Measurements from ENCODE around the gene HDAC8.

Gene HDAC8

DNA sequence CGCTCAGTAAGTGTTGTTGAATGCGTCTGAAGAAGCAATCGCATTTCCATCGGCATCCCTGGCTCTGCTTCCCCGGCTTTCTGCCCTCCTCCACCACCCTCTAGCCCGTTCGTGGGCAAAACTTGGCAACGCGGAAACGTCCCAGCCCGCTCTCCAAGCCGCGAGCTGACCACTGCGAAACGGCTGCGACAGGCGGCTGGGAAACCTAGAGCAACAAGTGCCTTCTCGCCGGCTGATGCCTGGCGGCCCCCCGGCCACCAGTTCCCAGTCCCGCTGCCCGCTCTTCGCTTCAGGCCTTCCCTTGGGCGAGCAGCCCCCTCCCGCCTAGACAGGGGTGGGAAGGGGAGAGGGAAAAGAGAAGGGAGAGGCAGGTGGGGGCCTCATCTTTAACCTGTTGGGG lies 267.8 kb downstream of the HDAC8 start:
- no peaks in the 10 kb centered on the region for H3K36me3 ChIP-seq (ENCODE audit: control insufficient read depth in 1 of 2, insufficient read depth in 2 of 2, low read depth in 1 of 2, low read length in 2 of 2)
- no peak overlapping the region for H3K23ac ChIP-seq (ENCODE audit: low read length in 2 of 2)
- H3K27me3 ChIP-seq (ENCODE audit: control insufficient read depth in 1 of 2, insufficient read depth in 1 of 2, low read length in 2 of 2): peaks cover 73 to 92% of the 10 kb centered on the region in 2 experiments
- H3K9ac ChIP-seq (ENCODE audit: low read length): no peak overlapping the region
- H2BK12ac ChIP-seq (ENCODE audit: low read length in 2 of 2): no peak overlapping the region
- no peak overlapping the region for H2BK5ac ChIP-seq (ENCODE audit: low read depth, low read length, poor library complexity, severe bottlenecking)
- H3K9me3 ChIP-seq (ENCODE audit: control insufficient read depth, low read length): no peaks in the 10 kb centered on the region
- H4K91ac ChIP-seq (ENCODE audit: low read length): no peak overlapping the region
- no peak overlapping the region for H3K27ac ChIP-seq (ENCODE audit: low read length, poor library complexity, severe bottlenecking)
- H4K8ac ChIP-seq (ENCODE audit: low read length): no peak overlapping the region
- peak overlapping the region; percentile 91 for H3K4me2 ChIP-seq (ENCODE audit: low read length, poor library complexity, severe bottlenecking)
- WGBS: 0% methylated on average over 18 of the region's 26 CpGs
- H3K4me3 ChIP-seq (ENCODE audit: insufficient read depth in 1 of 2, low read depth in 1 of 2, low read length in 2 of 2): peak overlapping the region in 1 of 2 experiments; percentile 71
- peak; percentile 11 for DNase-seq
- H3K14ac ChIP-seq (ENCODE audit: low read length in 2 of 2): no peak overlapping the region
- H2AFZ ChIP-seq (ENCODE audit: low read depth, low read length): no peak overlapping the region
- no peak overlapping the region for H2BK15ac ChIP-seq (ENCODE audit: low read depth, poor library complexity, severe bottlenecking)
- no peak overlapping the region for H2AK5ac ChIP-seq (ENCODE audit: low read length, severe bottlenecking)
- no peak overlapping the region for H3K18ac ChIP-seq (ENCODE audit: low read depth in 1 of 2, low read length in 2 of 2)
- no peaks in the 10 kb centered on the region for H3K79me1 ChIP-seq (replicated peaks; ENCODE audit: low read length, poor library complexity, severe bottlenecking)
- no peak overlapping the region for H2BK120ac ChIP-seq (ENCODE audit: low read depth, low read length)
- peaks cover 19% of the 10 kb centered on the region for H3K4me1 ChIP-seq (ENCODE audit: control insufficient read depth, insufficient read depth, low read depth, low read length)
- H3K4ac ChIP-seq (ENCODE audit: low read depth in 1 of 2, low read length in 2 of 2): no peak overlapping the region

DNA sequence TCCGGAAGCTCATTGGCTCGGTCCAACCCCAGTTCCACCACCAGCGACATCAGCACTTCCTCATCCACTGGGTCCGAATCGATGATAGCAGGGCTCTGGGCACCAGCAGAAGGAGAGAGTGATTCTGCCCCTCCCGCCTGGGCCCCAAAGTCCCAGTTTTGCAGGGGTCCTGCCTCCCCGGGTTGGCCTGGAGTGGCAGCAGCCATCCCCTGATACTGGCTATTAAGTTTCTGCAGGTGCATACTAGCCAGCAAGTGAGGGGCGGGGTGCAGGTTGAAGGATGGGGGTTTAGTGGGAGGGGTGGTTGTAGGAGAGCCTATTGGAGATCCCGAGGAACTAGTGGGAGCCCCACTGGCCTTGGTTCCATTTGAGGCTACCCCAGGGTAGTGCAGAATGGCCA lies 270.9 kb downstream of the HDAC8 start:
- peaks cover 10% of the 10 kb centered on the region for H3K4me1 ChIP-seq (ENCODE audit: control insufficient read depth, insufficient read depth, low read depth, low read length)
- H3K27me3 ChIP-seq (ENCODE audit: control insufficient read depth in 1 of 2, insufficient read depth in 1 of 2, low read length in 2 of 2): peaks cover 73 to 88% of the 10 kb centered on the region in 2 experiments
- H3K9me3 ChIP-seq (ENCODE audit: control insufficient read depth, low read length): no peaks in the 10 kb centered on the region
- H3K4me2 ChIP-seq (ENCODE audit: low read length, poor library complexity, severe bottlenecking): no peak overlapping the region
- no peaks in the 10 kb centered on the region for H3K36me3 ChIP-seq (ENCODE audit: control insufficient read depth in 1 of 2, insufficient read depth in 2 of 2, low read depth in 1 of 2, low read length in 2 of 2)
- DNase-seq: no peak
- H2AK5ac ChIP-seq (ENCODE audit: low read length, severe bottlenecking): no peak overlapping the region
- no peak overlapping the region for H2BK120ac ChIP-seq (ENCODE audit: low read depth, low read length)
- H2AFZ ChIP-seq (ENCODE audit: low read depth, low read length): no peak overlapping the region
- H2BK15ac ChIP-seq (ENCODE audit: low read depth, poor library complexity, severe bottlenecking): no peak overlapping the region
- H2BK5ac ChIP-seq (ENCODE audit: low read depth, low read length, poor library complexity, severe bottlenecking): no peak overlapping the region
- H3K14ac ChIP-seq (ENCODE audit: low read length in 2 of 2): no peak overlapping the region
- H3K79me1 ChIP-seq (replicated peaks; ENCODE audit: low read length, poor library complexity, severe bottlenecking): no peaks in the 10 kb centered on the region
- H3K18ac ChIP-seq (ENCODE audit: low read depth in 1 of 2, low read length in 2 of 2): no peak overlapping the region
- 87% methylated on average over 9 of the region's 9 CpGs for WGBS
- no peak overlapping the region for H3K4me3 ChIP-seq (ENCODE audit: insufficient read depth in 1 of 2, low read depth in 1 of 2, low read length in 2 of 2)
- H3K4ac ChIP-seq (ENCODE audit: low read depth in 1 of 2, low read length in 2 of 2): no peak overlapping the region
- no peak overlapping the region for H4K8ac ChIP-seq (ENCODE audit: low read length)
- H2BK12ac ChIP-seq (ENCODE audit: low read length in 2 of 2): no peak overlapping the region
- H3K27ac ChIP-seq (ENCODE audit: low read length, poor library complexity, severe bottlenecking): no peak overlapping the region
- H4K91ac ChIP-seq (ENCODE audit: low read length): no peak overlapping the region
- no peak overlapping the region for H3K9ac ChIP-seq (ENCODE audit: low read length)
- H3K23ac ChIP-seq (ENCODE audit: low read length in 2 of 2): no peak overlapping the region

DNA sequence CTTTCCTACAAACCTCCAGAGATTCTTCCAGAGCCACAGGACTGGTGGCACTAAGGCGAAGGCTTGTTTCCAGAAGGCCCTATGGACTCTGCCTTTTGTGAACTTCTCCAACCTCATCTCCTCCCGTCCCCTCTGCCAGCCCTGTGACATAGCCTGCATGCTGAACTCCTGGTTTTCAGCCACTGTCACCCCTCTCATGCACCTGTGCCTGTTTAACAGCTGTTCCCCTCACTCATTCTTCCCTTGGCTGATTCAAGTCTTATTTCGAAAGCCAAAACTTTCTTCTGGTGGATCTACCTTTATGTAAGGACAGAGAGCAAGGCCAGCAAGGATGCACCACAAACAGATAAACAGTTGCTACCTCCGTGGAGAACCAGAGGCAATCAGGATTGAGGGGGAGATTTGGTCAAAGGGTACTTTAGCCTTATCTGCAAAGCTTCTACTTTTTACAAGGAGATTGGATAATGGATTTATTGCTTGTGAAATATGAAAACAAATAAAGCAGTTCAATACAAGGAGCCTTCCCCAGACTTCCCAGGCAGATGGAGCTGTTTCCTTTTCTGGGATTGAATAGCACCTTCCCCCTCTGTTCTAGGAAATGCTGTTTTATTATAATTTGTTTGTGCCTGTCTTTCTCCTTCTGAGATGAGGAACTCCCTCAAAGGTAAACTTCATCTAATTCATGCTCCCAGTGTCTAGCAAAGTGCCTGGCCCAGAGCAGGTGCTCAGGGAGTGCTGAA lies 272.6 kb downstream of the HDAC8 start:
- Histone ChIP-seq H3K4me3 (ENCODE audit: insufficient read depth in 1 of 2, low read depth in 1 of 2, low read length in 2 of 2) (no peak overlapping the region), H4K91ac (ENCODE audit: low read length) (no peak overlapping the region), H3K18ac (ENCODE audit: low read depth in 1 of 2, low read length in 2 of 2) (no peak overlapping the region), H3K4ac (ENCODE audit: low read depth in 1 of 2, low read length in 2 of 2) (no peak overlapping the region), H3K27ac (ENCODE audit: low read length, poor library complexity, severe bottlenecking) (no peak overlapping the region), H3K27me3 (ENCODE audit: control insufficient read depth in 1 of 2, insufficient read depth in 1 of 2, low read length in 2 of 2) (peaks cover 71 to 90% of the 10 kb centered on the region in 2 experiments), H2AK5ac (ENCODE audit: low read length, severe bottlenecking) (no peak overlapping the region), H4K8ac (ENCODE audit: low read length) (no peak overlapping the region), H3K4me2 (ENCODE audit: low read length, poor library complexity, severe bottlenecking) (no peak overlapping the region), H3K36me3 (ENCODE audit: control insufficient read depth in 1 of 2, insufficient read depth in 2 of 2, low read depth in 1 of 2, low read length in 2 of 2) (no peaks in the 10 kb centered on the region), H3K79me1 (replicated peaks; ENCODE audit: low read length, poor library complexity, severe bottlenecking) (no peaks in the 10 kb centered on the region), H3K4me1 (ENCODE audit: control insufficient read depth, insufficient read depth, low read depth, low read length) (peaks cover 3% of the 10 kb centered on the region), H3K23ac (ENCODE audit: low read length in 2 of 2) (no peak overlapping the region), H3K9ac (ENCODE audit: low read length) (no peak overlapping the region), H2BK12ac (ENCODE audit: low read length in 2 of 2) (no peak overlapping the region), H3K9me3 (ENCODE audit: control insufficient read depth, low read length) (no peaks in the 10 kb centered on the region), H3K14ac (ENCODE audit: low read length in 2 of 2) (no peak overlapping the region), H2BK120ac (ENCODE audit: low read depth, low read length) (no peak overlapping the region), H2AFZ (ENCODE audit: low read depth, low read length) (no peak overlapping the region), H2BK5ac (ENCODE audit: low read depth, low read length, poor library complexity, severe bottlenecking) (no peak overlapping the region), H2BK15ac (ENCODE audit: low read depth, poor library complexity, severe bottlenecking) (no peak overlapping the region)
- WGBS: 66% methylated on average over 4 of the region's 4 CpGs
- DNase-seq: no peak

DNA sequence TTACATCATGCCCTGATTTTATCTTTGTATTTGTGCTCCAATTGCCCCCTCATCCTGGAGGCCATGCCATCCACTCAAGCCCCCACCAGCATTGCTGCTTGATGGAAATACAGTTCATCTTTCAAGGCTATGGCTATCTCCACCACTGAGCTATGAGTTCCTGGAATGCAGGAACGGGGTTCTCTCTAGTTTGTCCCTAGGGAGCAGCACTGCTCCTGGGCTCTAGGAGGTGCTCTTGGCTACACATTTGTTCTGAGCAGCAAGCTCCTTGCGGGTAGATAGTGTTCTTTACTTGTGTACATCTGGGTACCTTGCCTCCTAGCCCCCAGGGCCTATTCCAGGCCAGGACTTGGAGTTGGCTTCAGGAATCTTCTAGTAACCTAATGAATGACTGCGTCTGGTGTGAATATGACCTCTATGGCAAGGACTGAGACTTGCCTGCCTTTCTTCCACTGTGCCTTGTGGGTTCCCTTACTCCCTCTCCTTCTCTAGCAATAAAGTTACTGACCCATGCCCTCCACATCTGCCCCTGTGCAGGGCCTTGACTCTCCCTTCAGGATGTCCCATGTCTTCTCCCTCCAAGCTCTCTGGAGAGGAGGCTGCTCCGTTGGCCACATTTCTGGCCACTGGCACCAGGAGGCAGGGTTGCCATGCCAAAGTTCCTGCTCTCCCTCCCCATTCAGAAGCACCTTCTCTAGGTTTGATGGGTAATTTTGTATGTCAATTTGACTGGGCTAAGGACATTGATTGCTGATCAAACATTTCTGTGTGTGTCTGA lies 274.5 kb downstream of the HDAC8 start:
- H3K9ac ChIP-seq (ENCODE audit: low read length): no peak overlapping the region
- no peak overlapping the region for H3K18ac ChIP-seq (ENCODE audit: low read depth in 1 of 2, low read length in 2 of 2)
- no peak overlapping the region for H4K8ac ChIP-seq (ENCODE audit: low read length)
- 39% methylated on average over 3 of the region's 4 CpGs for WGBS
- H2BK12ac ChIP-seq (ENCODE audit: low read length in 2 of 2): no peak overlapping the region
- no peaks in the 10 kb centered on the region for H3K79me1 ChIP-seq (replicated peaks; ENCODE audit: low read length, poor library complexity, severe bottlenecking)
- no peak overlapping the region for H2BK5ac ChIP-seq (ENCODE audit: low read depth, low read length, poor library complexity, severe bottlenecking)
- no peak overlapping the region for H3K4me3 ChIP-seq (ENCODE audit: insufficient read depth in 1 of 2, low read depth in 1 of 2, low read length in 2 of 2)
- H3K4me1 ChIP-seq (ENCODE audit: control insufficient read depth, insufficient read depth, low read depth, low read length): no peaks in the 10 kb centered on the region
- H3K14ac ChIP-seq (ENCODE audit: low read length in 2 of 2): no peak overlapping the region
- no peak overlapping the region for H3K27ac ChIP-seq (ENCODE audit: low read length, poor library complexity, severe bottlenecking)
- H2BK120ac ChIP-seq (ENCODE audit: low read depth, low read length): no peak overlapping the region
- DNase-seq: no peak
- no peak overlapping the region for H3K4ac ChIP-seq (ENCODE audit: low read depth in 1 of 2, low read length in 2 of 2)
- no peak overlapping the region for H2AFZ ChIP-seq (ENCODE audit: low read depth, low read length)
- no peak overlapping the region for H2AK5ac ChIP-seq (ENCODE audit: low read length, severe bottlenecking)
- H3K27me3 ChIP-seq (ENCODE audit: control insufficient read depth in 1 of 2, insufficient read depth in 1 of 2, low read length in 2 of 2): peaks cover 54 to 76% of the 10 kb centered on the region in 2 experiments
- H3K36me3 ChIP-seq (ENCODE audit: control insufficient read depth in 1 of 2, insufficient read depth in 2 of 2, low read depth in 1 of 2, low read length in 2 of 2): no peaks in the 10 kb centered on the region
- no peak overlapping the region for H4K91ac ChIP-seq (ENCODE audit: low read length)
- H3K9me3 ChIP-seq (ENCODE audit: control insufficient read depth, low read length): no peaks in the 10 kb centered on the region
- H3K4me2 ChIP-seq (ENCODE audit: low read length, poor library complexity, severe bottlenecking): no peak overlapping the region
- no peak overlapping the region for H3K23ac ChIP-seq (ENCODE audit: low read length in 2 of 2)
- H2BK15ac ChIP-seq (ENCODE audit: low read depth, poor library complexity, severe bottlenecking): no peak overlapping the region

All from mesenchymal stem cell (in vitro differentiated cells and primary cell).